Mucosa of descending colon (tissue), 3 donors: ENCODE data around the gene CYP1A1. TPM values are rescaled to one million over a fixed set of nuclear protein-coding genes. Genes with fewer than 3 reads are reported as not detected.
"Not testable (repeated sequence)": the region's sequence is repeated elsewhere in the genome, so short reads cannot be mapped to it uniquely, and the experiment has no call there.

Experiments used
- ATAC-seq: fragments of 200-7000 bp; cut with Tn5 transposase; one replicate; pipeline ENCODE4 v1.9.1; 2020; ENCODE audit warnings: mild to moderate bottlenecking, moderate library complexity
- DNase-seq, 3 donors: peaks; one replicate each; pipeline ENCODE4 v3.0.0-alpha.2; 2020
- H3K36me3 ChIP-seq: fragments of 200-600 bp; one replicate; pipeline ENCODE4 v1.8.0; 2021; ENCODE audit warnings: low read depth, mild to moderate bottlenecking
- H3K4me1 ChIP-seq: fragments of 200-600 bp; one replicate; pipeline ENCODE4 v1.8.0; 2021; ENCODE audit warnings: low read depth, mild to moderate bottlenecking
- H3K4me3 ChIP-seq: fragments of 200-600 bp; one replicate; pipeline ENCODE4 v1.8.0; 2021; ENCODE audit warnings: mild to moderate bottlenecking
- H3K9me3 ChIP-seq: fragments of 200-600 bp; one replicate; pipeline ENCODE4 v1.8.0; 2021; ENCODE audit warnings: mild to moderate bottlenecking
- intact Hi-C, 2 donors: fragments of 100-400 bp; cut with DNase I in 1 of 2; cut with micrococcal nuclease in 1 of 2; formaldehyde crosslinking; loops; one replicate each; pipeline versions ENCODE4 v1.11.0 to v1.11.1; 2022; cut with DNase I, micrococcal nuclease
- total RNA-seq, 3 donors: library from RNA; stranded (reverse); fragmentation: NEBNext Ultra II Directional in 2 of 3; extraction: Animal tissue kit (Norgen Biotek cat#: 25700) in 2 of 3; gene quantifications; one replicate each; pipeline versions ENCODE4 v1.2.1 to v1.2.4, GENCODE V29; 2021 to 2023
- TF ChIP-seq, protein P1 (sequence below): fragments of 200-600 bp; IDR thresholded peaks from one replicate; pipeline ENCODE4 v1.8.0; 2022; ENCODE audit warnings: antibody characterized with exemption, mild to moderate bottlenecking
- donor health status: DM: no; HTN: no; CAD: no; lungs with moderate emphysema.
- donor health status: DM: no; HTN: no; CAD: no.
- donor health status: DM: no; HTN: yes; CAD: no.

CYP1A1 gene
- total RNA-seq, 3 donors from 2014 or later, result 0.13 to 0.27 TPM; not detected in 1

DNA sequence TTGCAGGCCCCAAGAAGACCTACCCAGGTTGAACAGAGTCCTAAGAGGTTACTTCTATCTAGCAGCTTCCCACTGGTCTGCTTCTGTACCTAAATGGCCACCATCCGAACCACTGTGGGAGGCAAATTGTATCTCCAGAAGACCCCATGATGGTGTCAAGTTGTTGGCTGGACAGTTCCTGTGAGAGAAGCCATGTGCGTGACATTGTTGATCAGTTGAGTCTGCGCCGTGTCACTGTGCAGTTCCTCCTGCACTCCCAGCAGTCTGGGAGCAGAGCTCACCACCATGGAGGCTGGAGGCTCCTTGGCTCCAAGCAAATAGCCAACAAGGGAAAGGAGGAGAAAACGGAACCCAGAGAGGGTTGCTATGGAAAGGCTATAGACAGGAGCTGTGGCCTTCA lies 7.5 kb upstream of the CYP1A1 start:
- ATAC-seq, result no peak
- intact Hi-C loops, result no loop called here

DNA sequence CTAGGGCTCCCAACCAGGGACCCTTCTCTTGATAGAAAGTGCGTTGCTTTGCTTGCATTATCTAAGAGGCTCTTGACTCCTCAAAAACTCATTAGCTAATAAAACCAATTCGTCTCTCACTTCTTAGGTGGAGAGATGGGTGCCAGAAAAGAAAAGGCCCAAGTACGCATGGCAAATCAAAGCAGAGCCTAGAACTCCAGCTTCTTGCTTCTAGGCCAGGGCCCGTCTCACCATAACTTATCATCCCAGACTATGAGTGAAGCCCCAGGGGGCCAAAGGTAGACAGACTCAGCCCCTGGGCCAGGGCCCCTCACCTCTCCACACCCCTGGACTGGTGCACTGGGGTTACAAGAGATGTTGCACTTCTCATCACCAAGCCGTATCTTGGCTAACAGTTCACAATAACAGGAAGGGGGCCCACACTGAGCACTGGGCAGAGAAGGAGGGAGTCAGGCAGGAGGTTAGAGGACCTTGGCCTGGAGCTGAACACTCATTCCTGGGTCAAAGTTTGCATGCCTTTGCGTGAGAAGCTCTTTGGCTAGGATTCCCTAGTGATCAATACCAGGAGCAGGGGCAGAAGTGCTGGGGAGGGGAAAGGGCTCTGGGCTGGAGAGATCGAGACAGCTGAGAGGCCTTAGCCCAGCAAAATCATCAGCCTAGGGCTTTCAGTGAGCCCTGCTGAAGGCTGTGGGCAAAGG lies 5.4 kb upstream of the CYP1A1 start:
- no peak overlapping the region for H3K4me3 ChIP-seq
- H3K36me3 ChIP-seq, result no peaks in the 10 kb centered on the region
- H3K9me3 ChIP-seq, result no peaks in the 10 kb centered on the region
- TF ChIP-seq, protein P1, sequence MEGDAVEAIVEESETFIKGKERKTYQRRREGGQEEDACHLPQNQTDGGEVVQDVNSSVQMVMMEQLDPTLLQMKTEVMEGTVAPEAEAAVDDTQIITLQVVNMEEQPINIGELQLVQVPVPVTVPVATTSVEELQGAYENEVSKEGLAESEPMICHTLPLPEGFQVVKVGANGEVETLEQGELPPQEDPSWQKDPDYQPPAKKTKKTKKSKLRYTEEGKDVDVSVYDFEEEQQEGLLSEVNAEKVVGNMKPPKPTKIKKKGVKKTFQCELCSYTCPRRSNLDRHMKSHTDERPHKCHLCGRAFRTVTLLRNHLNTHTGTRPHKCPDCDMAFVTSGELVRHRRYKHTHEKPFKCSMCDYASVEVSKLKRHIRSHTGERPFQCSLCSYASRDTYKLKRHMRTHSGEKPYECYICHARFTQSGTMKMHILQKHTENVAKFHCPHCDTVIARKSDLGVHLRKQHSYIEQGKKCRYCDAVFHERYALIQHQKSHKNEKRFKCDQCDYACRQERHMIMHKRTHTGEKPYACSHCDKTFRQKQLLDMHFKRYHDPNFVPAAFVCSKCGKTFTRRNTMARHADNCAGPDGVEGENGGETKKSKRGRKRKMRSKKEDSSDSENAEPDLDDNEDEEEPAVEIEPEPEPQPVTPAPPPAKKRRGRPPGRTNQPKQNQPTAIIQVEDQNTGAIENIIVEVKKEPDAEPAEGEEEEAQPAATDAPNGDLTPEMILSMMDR, result no peak
- intact Hi-C loops, result no loop called here
- H3K4me1 ChIP-seq, result peaks cover 14% of the 10 kb centered on the region
- no peak for DNase-seq
- no peak for ATAC-seq

More for the DNA sequence above, 7.5 kb upstream of the CYP1A1 start:
- no peaks in the 10 kb centered on the region for H3K4me1 ChIP-seq
- no peaks in the 10 kb centered on the region for H3K9me3 ChIP-seq
- H3K36me3 ChIP-seq, result no peaks in the 10 kb centered on the region
- TF ChIP-seq, protein P1, result no peak
- peak in 1 of 3 donors; percentile 3 for DNase-seq
- H3K4me3 ChIP-seq, result no peak overlapping the region

DNA sequence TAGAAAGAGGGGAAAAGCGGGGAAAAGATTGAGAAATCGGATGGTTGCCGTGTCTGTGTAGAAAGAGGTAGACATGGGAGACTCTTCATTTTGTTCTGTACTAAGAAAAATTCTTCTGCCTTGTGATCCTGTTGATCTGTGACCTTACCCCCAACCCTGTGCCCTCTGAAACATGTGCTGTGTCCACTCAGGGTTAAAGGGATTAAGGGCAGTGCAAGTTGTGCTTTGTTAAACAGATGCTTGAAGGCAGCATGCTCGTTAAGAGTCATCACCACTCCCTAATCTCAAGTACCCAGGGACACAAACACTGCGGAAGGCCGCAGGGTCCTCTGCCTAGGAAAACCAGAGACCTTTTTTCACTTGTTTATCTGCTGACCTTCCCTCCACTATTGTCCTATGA lies 4.0 kb upstream of the CYP1A1 start:
- DNase-seq, ATAC-seq, intact Hi-C loops, H3K9me3 ChIP-seq, H3K36me3 ChIP-seq, H3K4me3 ChIP-seq: not testable (repeated sequence)
- peaks cover 14% of the 10 kb centered on the region for H3K4me1 ChIP-seq

DNA sequence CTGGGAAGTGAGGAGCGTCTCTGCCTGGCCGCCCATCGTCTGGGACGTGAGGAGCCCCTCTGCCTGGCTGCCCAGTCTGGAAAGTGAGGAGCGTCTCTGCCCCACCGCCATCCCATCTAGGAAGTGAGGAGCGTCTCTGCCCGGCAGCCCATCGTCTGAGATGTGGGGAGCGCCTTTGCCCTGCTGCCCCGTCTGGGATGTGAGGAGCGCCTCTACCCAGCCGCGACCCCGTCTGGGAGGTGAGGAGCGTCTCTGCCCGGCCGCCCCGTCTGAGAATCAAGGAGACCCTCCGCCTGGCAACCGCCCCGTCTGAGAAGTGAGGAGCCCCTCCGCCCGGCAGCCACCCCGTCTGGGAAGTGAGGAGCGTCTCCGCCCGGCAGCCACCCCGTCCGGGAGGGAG lies 3.4 kb upstream of the CYP1A1 start:
- intact Hi-C loops, H3K9me3 ChIP-seq, H3K36me3 ChIP-seq, DNase-seq, ATAC-seq, H3K4me3 ChIP-seq: not testable (repeated sequence)
- peaks cover 14% of the 10 kb centered on the region for H3K4me1 ChIP-seq

DNA sequence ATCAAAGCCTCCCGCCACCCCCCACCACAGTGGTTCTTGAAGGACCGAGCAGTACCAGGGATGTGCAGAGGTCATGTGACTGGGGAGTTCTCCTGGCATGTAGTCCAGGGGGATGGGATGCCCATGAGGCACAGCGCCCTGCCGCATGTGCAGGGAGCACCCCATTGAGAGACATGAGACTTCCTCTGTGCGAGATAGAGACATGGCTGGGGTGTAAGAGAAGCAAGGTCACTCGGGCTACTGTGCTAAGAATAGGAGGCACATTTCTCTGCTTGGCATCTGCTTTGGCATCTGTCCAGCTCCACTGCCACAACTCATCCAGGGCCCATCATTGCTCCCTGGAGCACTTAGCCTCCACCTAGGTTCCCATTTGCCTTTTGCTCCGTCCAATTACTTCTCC lies 2.4 kb upstream of the CYP1A1 start:
- no peak for DNase-seq
- ATAC-seq, result no peak
- intact Hi-C loops, result no loop called here
- TF ChIP-seq, protein P1, result no peak
- H3K9me3 ChIP-seq, result no peaks in the 10 kb centered on the region
- H3K36me3 ChIP-seq, result no peaks in the 10 kb centered on the region
- H3K4me3 ChIP-seq, result no peak overlapping the region
- H3K4me1 ChIP-seq, result peaks cover 14% of the 10 kb centered on the region

DNA sequence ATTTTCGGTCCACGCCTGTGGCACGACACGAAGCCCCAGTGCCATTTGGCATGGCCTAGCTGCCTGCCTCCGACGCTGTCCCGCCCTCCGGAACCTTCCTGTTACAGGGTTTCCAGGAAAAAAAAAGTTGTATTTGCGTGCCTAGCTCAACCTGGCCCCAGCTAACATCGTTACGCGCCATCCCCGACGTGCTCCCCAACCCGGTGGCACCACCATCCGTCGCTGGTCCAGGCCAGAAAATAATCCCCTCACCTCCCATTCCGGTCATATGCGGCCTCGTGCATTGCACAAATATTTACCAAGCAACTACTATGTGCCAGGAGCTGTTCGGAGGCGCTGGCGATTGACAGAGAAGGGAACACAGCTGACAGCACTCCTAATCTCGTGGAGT lies 1.4 kb upstream of the CYP1A1 start:
- TF ChIP-seq, protein P1, result no peak
- intact Hi-C loops, result no loop called here
- ATAC-seq (no peak), DNase-seq (no peak)
- Histone ChIP-seq H3K4me1 (peaks cover 14% of the 10 kb centered on the region), H3K9me3 (no peaks in the 10 kb centered on the region), H3K36me3 (no peaks in the 10 kb centered on the region), H3K4me3 (no peak overlapping the region)
